Endodermal cell (in vitro differentiated cells): ENCODE measurements around the gene OR12D1. TPM values are rescaled to one million over a fixed set of nuclear protein-coding genes. Genes with fewer than 3 reads are reported as not detected.

Experiments
- DNase-seq: peaks from one replicate; pipeline ENCODE4 v3.0.0-alpha.2; 2017
- H3K27ac ChIP-seq: 2 replicates; pipeline ENCODE4 v1.5.1; 2013; ENCODE audit warnings: mild to moderate bottlenecking, low read depth, low read length, moderate library complexity
- H3K27me3 ChIP-seq: 2 replicates; pipeline ENCODE4 v1.6.1; 2013; ENCODE audit warnings: mild to moderate bottlenecking, low read length, moderate library complexity; ENCODE audit not compliant: insufficient read depth, control insufficient read depth, poor library complexity, severe bottlenecking
- H3K36me3 ChIP-seq: 2 replicates; pipeline ENCODE4 v1.7.0; 2013; ENCODE audit warnings: mild to moderate bottlenecking, low read length, moderate library complexity; ENCODE audit not compliant: control insufficient read depth, insufficient read depth
- H3K4me1 ChIP-seq: one replicate; pipeline ENCODE4 v1.7.0; 2013; ENCODE audit warnings: low read length; ENCODE audit not compliant: control insufficient read depth, insufficient read depth
- H3K4me3 ChIP-seq: 2 replicates; pipeline ENCODE4 v1.5.1; 2013; ENCODE audit warnings: mild to moderate bottlenecking, low read length, moderate library complexity
- H3K9ac ChIP-seq: 2 replicates; pipeline ENCODE4 v1.6.1; 2013; ENCODE audit warnings: mild to moderate bottlenecking, low read length, moderate library complexity; ENCODE audit not compliant: poor library complexity, severe bottlenecking; ENCODE audit errors: extremely low read depth
- H3K9me3 ChIP-seq: 2 replicates; pipeline ENCODE4 v1.6.1; 2013; ENCODE audit warnings: mild to moderate bottlenecking, low read length, moderate library complexity; ENCODE audit not compliant: control insufficient read depth
- H3K27ac Mint-ChIP-seq: 2 replicates; pipeline ENCODE4 v1.8.0; 2020; ENCODE audit warnings: mixed read lengths
- H3K27me3 Mint-ChIP-seq: 2 replicates; pipeline ENCODE4 v1.8.0; 2021; ENCODE audit warnings: mild to moderate bottlenecking, mixed read lengths; ENCODE audit not compliant: insufficient read depth
- H3K36me3 Mint-ChIP-seq: 2 replicates; pipeline ENCODE4 v1.8.0; 2020; ENCODE audit warnings: low read depth, mixed read lengths
- H3K4me1 Mint-ChIP-seq: 2 replicates; pipeline ENCODE4 v1.8.0; 2020; ENCODE audit warnings: mixed read lengths
- H3K4me3 Mint-ChIP-seq: 2 replicates; pipeline ENCODE4 v1.8.0; 2020; ENCODE audit warnings: mild to moderate bottlenecking, moderate library complexity, mixed read lengths
- H3K9me3 Mint-ChIP-seq: 2 replicates; pipeline ENCODE4 v1.8.0; 2020; ENCODE audit warnings: mild to moderate bottlenecking, mixed read lengths
- WGBS, 2 experiments: methylation state at CpG; one replicate each; pipeline versions ENCODE4 v1.1.5 to v1.1.7; 2013; ENCODE audit warnings: missing lambda C conversion rate in 2 of 2, mixed read lengths in 1 of 2; ENCODE audit not compliant: insufficient coverage in 1 of 2, insufficient read length in 1 of 2; 5-methylcytosine and 5-hydroxymethylcytosine counted together
- total RNA-seq, 2 donors: library from RNA; stranded (reverse); fragmentation: NEBNext Ultra II Directional in 1 of 2; extraction: Animal tissue kit (Norgen Biotek cat#: 25700) in 1 of 2; gene quantifications; 2 replicates in 1 of 2; 3 replicates in 1 of 2; pipeline ENCODE4 v1.2.1, GENCODE V29; 2021
- TF ChIP-seq, protein P1 (sequence below): fragments of 200-600 bp; sonication (generic); conservative IDR thresholded peaks from 2 replicates; pipeline ENCODE4 v1.5.0; 2021; ENCODE audit warnings: antibody characterized with exemption, mild to moderate bottlenecking

The OR12D1 gene
- total RNA-seq, 2 donors from 2014 or later: not detected

DNA sequence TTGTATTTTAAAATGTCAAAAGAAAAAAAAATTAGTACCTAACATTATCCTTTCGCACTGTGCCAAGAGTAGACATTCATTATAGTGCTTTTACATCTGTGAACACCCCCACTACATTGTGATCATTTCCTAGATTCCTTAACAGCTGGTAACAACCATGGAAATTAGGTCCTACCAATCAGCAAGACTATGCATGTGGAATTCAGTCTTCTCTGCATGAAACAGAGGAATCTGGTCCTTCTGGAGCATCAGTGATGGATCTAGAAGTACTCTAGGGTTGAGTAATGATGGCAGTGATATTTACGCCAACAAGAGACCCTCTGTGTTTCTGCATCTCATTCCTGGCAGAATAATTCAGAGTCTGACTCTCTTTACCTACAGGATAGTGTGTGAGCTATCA lies 9.4 kb downstream of the OR12D1 start:
- H3K4me1 Mint-ChIP-seq: no peaks in the 10 kb centered on the region
- H3K36me3 ChIP-seq: no peaks in the 10 kb centered on the region
- DNase-seq: no peak
- WGBS, 2 experiments: 90 to 97% methylated on average over 2 of the region's 2 CpGs
- H3K4me3 ChIP-seq: no peak overlapping the region
- no peaks in the 10 kb centered on the region for H3K36me3 Mint-ChIP-seq
- no peaks in the 10 kb centered on the region for H3K27me3 Mint-ChIP-seq
- H3K9me3 ChIP-seq: no peaks in the 10 kb centered on the region
- no peak overlapping the region for H3K9ac ChIP-seq
- H3K27ac Mint-ChIP-seq: no peak overlapping the region
- no peak overlapping the region for H3K4me3 Mint-ChIP-seq
- no peaks in the 10 kb centered on the region for H3K9me3 Mint-ChIP-seq
- TF ChIP-seq, protein P1, sequence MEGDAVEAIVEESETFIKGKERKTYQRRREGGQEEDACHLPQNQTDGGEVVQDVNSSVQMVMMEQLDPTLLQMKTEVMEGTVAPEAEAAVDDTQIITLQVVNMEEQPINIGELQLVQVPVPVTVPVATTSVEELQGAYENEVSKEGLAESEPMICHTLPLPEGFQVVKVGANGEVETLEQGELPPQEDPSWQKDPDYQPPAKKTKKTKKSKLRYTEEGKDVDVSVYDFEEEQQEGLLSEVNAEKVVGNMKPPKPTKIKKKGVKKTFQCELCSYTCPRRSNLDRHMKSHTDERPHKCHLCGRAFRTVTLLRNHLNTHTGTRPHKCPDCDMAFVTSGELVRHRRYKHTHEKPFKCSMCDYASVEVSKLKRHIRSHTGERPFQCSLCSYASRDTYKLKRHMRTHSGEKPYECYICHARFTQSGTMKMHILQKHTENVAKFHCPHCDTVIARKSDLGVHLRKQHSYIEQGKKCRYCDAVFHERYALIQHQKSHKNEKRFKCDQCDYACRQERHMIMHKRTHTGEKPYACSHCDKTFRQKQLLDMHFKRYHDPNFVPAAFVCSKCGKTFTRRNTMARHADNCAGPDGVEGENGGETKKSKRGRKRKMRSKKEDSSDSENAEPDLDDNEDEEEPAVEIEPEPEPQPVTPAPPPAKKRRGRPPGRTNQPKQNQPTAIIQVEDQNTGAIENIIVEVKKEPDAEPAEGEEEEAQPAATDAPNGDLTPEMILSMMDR: no peak
- H3K27ac ChIP-seq: no peak overlapping the region
- H3K27me3 ChIP-seq: no peaks in the 10 kb centered on the region
- no peaks in the 10 kb centered on the region for H3K4me1 ChIP-seq

DNA sequence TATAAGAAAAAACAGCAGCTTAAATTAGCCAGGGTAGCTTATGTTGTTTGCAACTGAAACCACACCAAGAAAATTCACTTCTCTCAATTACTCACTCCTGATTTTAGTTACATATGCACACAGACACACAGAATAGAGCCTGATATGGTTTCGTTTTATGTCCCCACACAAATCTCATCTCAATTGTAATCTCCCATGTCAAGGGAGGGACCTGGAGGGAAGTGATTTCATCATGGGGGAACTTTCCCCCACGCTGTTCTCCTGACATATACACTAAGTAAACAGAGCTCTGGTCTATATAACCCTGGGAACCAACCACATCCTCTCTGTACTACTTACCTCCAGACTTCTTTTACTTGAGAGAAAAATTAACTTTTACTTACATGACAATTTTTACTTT lies 9.8 kb downstream of the OR12D1 start:
- H3K27me3 Mint-ChIP-seq: no peaks in the 10 kb centered on the region

DNA sequence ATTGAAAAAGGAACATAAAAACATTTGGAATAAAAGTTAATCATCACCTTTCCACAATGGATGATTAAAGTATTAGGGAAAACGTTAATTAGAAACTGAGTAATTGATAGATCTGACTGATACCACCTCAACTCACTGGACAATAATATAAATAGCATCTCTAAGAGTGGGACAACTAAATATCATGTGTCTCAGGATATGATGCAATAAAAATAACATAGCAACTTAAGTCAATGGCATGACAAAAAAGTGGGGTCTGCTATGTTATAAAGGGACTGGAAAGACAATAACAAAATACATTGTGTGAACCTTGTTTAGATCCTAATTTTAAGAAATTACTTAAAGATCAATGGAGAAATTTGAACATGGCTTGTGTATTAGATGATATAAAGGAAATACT lies 10.3 kb downstream of the OR12D1 start:
- no peaks in the 10 kb centered on the region for H3K9me3 Mint-ChIP-seq
- H3K27ac Mint-ChIP-seq: no peak overlapping the region
- H3K36me3 Mint-ChIP-seq: no peaks in the 10 kb centered on the region
- Histone ChIP-seq H3K27me3 (no peaks in the 10 kb centered on the region), H3K9ac (no peak overlapping the region), H3K27ac (no peak overlapping the region), H3K9me3 (no peaks in the 10 kb centered on the region), H3K4me1 (no peaks in the 10 kb centered on the region), H3K4me3 (no peak overlapping the region), H3K36me3 (no peaks in the 10 kb centered on the region)
- no CpG with 5 or more reads among the region's 1 CpG for WGBS, 2 experiments
- H3K4me1 Mint-ChIP-seq: no peaks in the 10 kb centered on the region
- no peak for DNase-seq
- no peaks in the 10 kb centered on the region for H3K27me3 Mint-ChIP-seq
- no peak overlapping the region for H3K4me3 Mint-ChIP-seq
- TF ChIP-seq, protein P1: no peak

More for the DNA sequence above, 9.8 kb downstream of the OR12D1 start:
- Mint-ChIP-seq H3K4me1 (no peaks in the 10 kb centered on the region), H3K4me3 (no peak overlapping the region), H3K36me3 (no peaks in the 10 kb centered on the region), H3K27ac (no peak overlapping the region), H3K9me3 (no peaks in the 10 kb centered on the region)
- DNase-seq: no peak
- TF ChIP-seq, protein P1: no peak
- H3K27me3 ChIP-seq: no peaks in the 10 kb centered on the region
- H3K36me3 ChIP-seq: no peaks in the 10 kb centered on the region
- no peaks in the 10 kb centered on the region for H3K9me3 ChIP-seq
- no peak overlapping the region for H3K4me3 ChIP-seq
- no peak overlapping the region for H3K27ac ChIP-seq
- WGBS, 2 experiments: 91% methylated on average over 2 of the region's 2 CpGs; no CpG with 5 or more reads in 1 of the 2 experiments
- no peak overlapping the region for H3K9ac ChIP-seq
- no peaks in the 10 kb centered on the region for H3K4me1 ChIP-seq
